T-cell (primary cell): Measurements from ENCODE around the gene ZNF648. TPM values are rescaled to one million over a fixed set of nuclear protein-coding genes. Genes with fewer than 3 reads are reported as not detected.

Experiments used
- ATAC-seq, 4 experiments: fragments of 200-7000 bp in 3 of 4; fragments of 150-1000 bp in 1 of 4; cut with Tn5 transposase; replicated peaks in 1 of 4; 1 replicate in 3 of 4; 2 replicates in 1 of 4; pipeline ENCODE4 v1.10.0; 2021; ENCODE audit warnings: moderate library complexity in 3 of 4, mild to moderate bottlenecking in 2 of 4, moderate number of reproducible peaks in 1 of 4
- CTCF ChIA-PET, 2 donors: fragments of 300-600 bp; sonication (Branson Sonifier 250); formaldehyde crosslinking; loops; one replicate each; lab custom pipeline; 2022; ENCODE audit warnings: antibody characterized with exemption in 2 of 2; lab: Charles Lee
- POLR2A ChIA-PET, 2 donors: fragments of 300-600 bp; sonication (Branson Sonifier 250); formaldehyde crosslinking; loops; one replicate each; lab custom pipeline; 2022; ENCODE audit warnings: antibody characterized with exemption in 2 of 2; lab: Charles Lee
- DNase-seq, 35 experiments: peaks; one replicate each; pipeline versions ENCODE4 v3.0.0 to v3.0.0-alpha.2; 2013 to 2023
- H3K27ac ChIP-seq: one replicate; pipeline ENCODE4 v1.5.1; 2013; ENCODE audit warnings: low read length
- H3K27me3 ChIP-seq, 2 experiments: replicated peaks in 1 of 2; 1 replicate in 1 of 2; 2 replicates in 1 of 2; pipeline versions ENCODE4 v1.6.1 to v1.7.0; 2013; ENCODE audit warnings: low read length in 1 of 2, mixed read lengths in 1 of 2; ENCODE audit not compliant: control insufficient read depth in 2 of 2, insufficient read depth in 2 of 2; ENCODE audit errors: extremely low read depth in 1 of 2
- H3K36me3 ChIP-seq, 2 donors: 1 replicate in 1 of 2; 2 replicates in 1 of 2; pipeline versions ENCODE4 v1.6.1 to v1.7.0; 2013; ENCODE audit warnings: low read length in 1 of 2; ENCODE audit not compliant: control insufficient read depth in 2 of 2, insufficient read depth in 1 of 2; ENCODE audit errors: extremely low read depth in 1 of 2
- H3K4me1 ChIP-seq, 2 experiments: 1 replicate in 1 of 2; 2 replicates in 1 of 2; pipeline versions ENCODE4 v1.6.1 to v1.7.0; 2013; ENCODE audit warnings: low read length in 2 of 2, mixed read lengths in 1 of 2; ENCODE audit not compliant: insufficient read depth in 2 of 2, control insufficient read depth in 1 of 2; ENCODE audit errors: extremely low read depth in 1 of 2
- H3K4me3 ChIP-seq, 2 donors: 1 replicate in 1 of 2; 2 replicates in 1 of 2; pipeline versions ENCODE4 v1.5.1 to v1.7.0; 2013; ENCODE audit warnings: mild to moderate bottlenecking in 2 of 2, low read length in 1 of 2, moderate library complexity in 1 of 2; ENCODE audit not compliant: control insufficient read depth in 1 of 2; ENCODE audit errors: extremely low read depth in 1 of 2
- H3K9me3 ChIP-seq: 2 replicates; pipeline ENCODE4 v1.7.0; 2013
- H3K27ac Mint-ChIP-seq, 2 donors: one replicate each; pipeline ENCODE4 v1.8.0; 2020 to 2021; ENCODE audit warnings: mild to moderate bottlenecking in 2 of 2, mixed read lengths in 2 of 2
- H3K27me3 Mint-ChIP-seq, 2 donors: one replicate each; pipeline ENCODE4 v1.8.0; 2021 to 2022; ENCODE audit warnings: mixed read lengths in 2 of 2
- H3K36me3 Mint-ChIP-seq: one replicate; pipeline ENCODE4 v1.8.0; 2021; ENCODE audit warnings: mixed read lengths
- H3K4me1 Mint-ChIP-seq, 3 donors: one replicate each; pipeline ENCODE4 v1.8.0; 2020 to 2022; ENCODE audit warnings: mixed read lengths in 3 of 3, mild to moderate bottlenecking in 1 of 3
- H3K4me3 Mint-ChIP-seq, 3 donors: one replicate each; pipeline ENCODE4 v1.8.0; 2020 to 2022; ENCODE audit warnings: mild to moderate bottlenecking in 3 of 3, mixed read lengths in 3 of 3, moderate library complexity in 3 of 3
- H3K9me3 Mint-ChIP-seq, 3 donors: one replicate each; pipeline ENCODE4 v1.8.0; 2020 to 2022; ENCODE audit warnings: mixed read lengths in 3 of 3
- WGBS: methylation state at CpG from one replicate; pipeline ENCODE4 v1.1.5; 2013; ENCODE audit warnings: missing lambda C conversion rate; ENCODE audit not compliant: insufficient coverage; 5-methylcytosine and 5-hydroxymethylcytosine counted together
- total RNA-seq, 35 experiments: library from RNA in 6 of 35; stranded (reverse) in 6 of 35; fragments of 120-200 nt in 1 of 35; gene quantifications; one replicate each; pipeline versions ENCODE4 v1.2.1 to v1.2.4 and lab custom pipeline; 2013 to 2026

The ZNF648 gene
- total RNA-seq, 5 donors from 2014 or later (not counting 1 experiment from before 2014, with no cell fraction given): not detected

- peak overlapping the region; percentile 91 to 95 for H3K27ac Mint-ChIP-seq
- peak in 20 of 35 experiments; percentile 6 to 64 (median 22) for DNase-seq
- CTCF ChIA-PET: interaction anchor here (0.8 to 2.0 kb wide), 6 partner anchors 17 to 309 kb away, joined by 3 to 18 read pairs (median 6); no protein-coding TSS in a partner anchor
- H3K9me3 Mint-ChIP-seq: no peaks in the 10 kb centered on the region
- Histone ChIP-seq H3K9me3 (no peaks in the 10 kb centered on the region), H3K4me3 (peak overlapping the region in 1 of 2 donors; percentile 2), H3K36me3 (no peaks in the 10 kb centered on the region), H3K27ac (peak overlapping the region; percentile 62), H3K4me1 (peaks cover 22 to 51% of the 10 kb centered on the region in 2 experiments), H3K27me3 (no peaks in the 10 kb centered on the region)
- WGBS: 66% methylated on average over 5 of the region's 6 CpGs
- POLR2A ChIA-PET: interaction anchor here (0.6 to 0.9 kb wide), 2 partner anchors 257 to 304 kb away, joined by 3 read pairs; partner anchors contain the start of gene GLUL (in 1 of the 2)
- H3K4me1 Mint-ChIP-seq: peaks cover 44 to 54% (median 54%) of the 10 kb centered on the region in 3 donors
- no peaks in the 10 kb centered on the region for H3K27me3 Mint-ChIP-seq
- no peaks in the 10 kb centered on the region for H3K36me3 Mint-ChIP-seq
- peak; percentile 5 to 75 (median 25) for ATAC-seq
- peak overlapping the region in 1 of 3 donors; percentile 69 for H3K4me3 Mint-ChIP-seq
Observed at GRCh38 chr1:182087719-182088350, 26.3 kb upstream of the ZNF648 start.

- peak; percentile 60 to 80 (median 75) for ATAC-seq
- ChIA-PET POLR2A (interaction anchor here (0.6 to 0.9 kb wide), 2 partner anchors 257 to 305 kb away, joined by 3 read pairs; partner anchors contain the start of gene GLUL (in 1 of the 2)), CTCF (interaction anchor here (0.8 to 2.0 kb wide), 5 partner anchors 16 to 310 kb away, joined by 3 to 18 read pairs (median 9); no protein-coding TSS in a partner anchor)
- Histone ChIP-seq H3K27ac (peak overlapping the region; percentile 62), H3K4me3 (no peak overlapping the region), H3K36me3 (no peaks in the 10 kb centered on the region), H3K27me3 (no peaks in the 10 kb centered on the region), H3K9me3 (no peaks in the 10 kb centered on the region), H3K4me1 (peaks cover 22 to 51% of the 10 kb centered on the region in 2 experiments)
- no peaks in the 10 kb centered on the region for H3K27me3 Mint-ChIP-seq
- peak overlapping the region in 2 of 3 donors; percentile 17 to 69 for H3K4me3 Mint-ChIP-seq
- H3K27ac Mint-ChIP-seq: peak overlapping the region; percentile 91 to 95
- peak in 8 of 35 experiments; percentile 7 to 41 (median 22) for DNase-seq
- H3K4me1 Mint-ChIP-seq: peaks cover 44 to 54% (median 54%) of the 10 kb centered on the region in 3 donors
- WGBS: 0% methylated on average over 1 of the region's 2 CpGs
- no peaks in the 10 kb centered on the region for H3K9me3 Mint-ChIP-seq
- no peaks in the 10 kb centered on the region for H3K36me3 Mint-ChIP-seq
Observed at GRCh38 chr1:182087304-182087703, 25.8 kb upstream of the ZNF648 start.

- ChIA-PET CTCF (interaction anchor here (1.7 to 3.2 kb wide), 4 partner anchors 57 to 310 kb away, joined by 10 to 32 read pairs (median 24); no protein-coding TSS in a partner anchor), POLR2A (interaction anchor here in 1 of 2 donors (0.6 kb wide), 1 partner anchor 18 kb away, joined by 3 read pairs; no protein-coding TSS in a partner anchor)
Observed at GRCh38 chr1:182086620-182087019, 25.1 kb upstream of the ZNF648 start.

GRCh38 chr1:182086136-182086535 lies 24.6 kb upstream of the ZNF648 start:
- no peaks in the 10 kb centered on the region for H3K27me3 Mint-ChIP-seq
- CTCF ChIA-PET: interaction anchor here (0.7 to 3.2 kb wide), 4 partner anchors 57 to 314 kb away, joined by 3 to 32 read pairs (median 20); no protein-coding TSS in a partner anchor
- Histone ChIP-seq H3K4me1 (peaks cover 22 to 51% of the 10 kb centered on the region in 2 experiments), H3K4me3 (no peak overlapping the region), H3K27me3 (no peaks in the 10 kb centered on the region), H3K9me3 (no peaks in the 10 kb centered on the region), H3K36me3 (no peaks in the 10 kb centered on the region), H3K27ac (no peak overlapping the region)
- WGBS: 76% methylated on average over 5 of the region's 8 CpGs
- peak overlapping the region; percentile 91 to 95 for H3K27ac Mint-ChIP-seq
- peaks cover 44 to 54% (median 54%) of the 10 kb centered on the region in 3 donors for H3K4me1 Mint-ChIP-seq
- H3K36me3 Mint-ChIP-seq: no peaks in the 10 kb centered on the region
- no peaks in the 10 kb centered on the region for H3K9me3 Mint-ChIP-seq
- POLR2A ChIA-PET: interaction anchor here in 1 of 2 donors (0.6 kb wide), 1 partner anchor 17 kb away, joined by 3 read pairs; no protein-coding TSS in a partner anchor
- ATAC-seq: no peak
- peak overlapping the region in 1 of 3 donors; percentile 69 for H3K4me3 Mint-ChIP-seq
- no peak for DNase-seq

More at GRCh38 chr1:182086620-182087019, 25.1 kb upstream of the ZNF648 start:
- peaks cover 22 to 51% of the 10 kb centered on the region in 2 experiments for H3K4me1 ChIP-seq
- no peak for DNase-seq
- no peaks in the 10 kb centered on the region for H3K9me3 Mint-ChIP-seq
- peak overlapping the region; percentile 91 to 95 for H3K27ac Mint-ChIP-seq
- no peak for ATAC-seq
- H3K4me3 Mint-ChIP-seq: peak overlapping the region in 1 of 3 donors; percentile 69
- peaks cover 44 to 54% (median 54%) of the 10 kb centered on the region in 3 donors for H3K4me1 Mint-ChIP-seq
- H3K27me3 Mint-ChIP-seq: no peaks in the 10 kb centered on the region
- H3K36me3 ChIP-seq: no peaks in the 10 kb centered on the region
- H3K27me3 ChIP-seq: no peaks in the 10 kb centered on the region
- 93% methylated on average over 4 of the region's 7 CpGs for WGBS
- H3K36me3 Mint-ChIP-seq: no peaks in the 10 kb centered on the region
- no peaks in the 10 kb centered on the region for H3K9me3 ChIP-seq
- H3K27ac ChIP-seq: peak overlapping the region; percentile 62
- H3K4me3 ChIP-seq: no peak overlapping the region

- H3K27ac ChIP-seq: no peak overlapping the region
- Mint-ChIP-seq H3K27ac (peak overlapping the region; percentile 91 to 95), H3K4me3 (no peak overlapping the region), H3K36me3 (no peaks in the 10 kb centered on the region), H3K27me3 (no peaks in the 10 kb centered on the region), H3K9me3 (no peaks in the 10 kb centered on the region), H3K4me1 (peaks cover 44 to 54% (median 54%) of the 10 kb centered on the region in 3 donors)
- no peak for DNase-seq
- CTCF ChIA-PET: interaction anchor here (0.7 to 3.2 kb wide), 11 partner anchors 10 to 320 kb away, joined by 3 to 32 read pairs (median 5); no protein-coding TSS in a partner anchor
- H3K4me1 ChIP-seq: peaks cover 22 to 51% of the 10 kb centered on the region in 2 experiments
- ATAC-seq: no peak
- H3K4me3 ChIP-seq: no peak overlapping the region
- H3K9me3 ChIP-seq: no peaks in the 10 kb centered on the region
- H3K36me3 ChIP-seq: no peaks in the 10 kb centered on the region
- WGBS: 76% methylated on average over 6 of the region's 6 CpGs
- no peaks in the 10 kb centered on the region for H3K27me3 ChIP-seq
- POLR2A ChIA-PET: interaction anchor here in 1 of 2 donors (0.5 kb wide), 1 partner anchor 24 kb away, joined by 3 read pairs; no protein-coding TSS in a partner anchor
Observed at GRCh38 chr1:182085726-182086125, 24.2 kb upstream of the ZNF648 start.
